Coronary artery (tissue), 2 donors: Measurements from ENCODE around the gene PLD3.

Experiments
- DNase-seq: peaks from one replicate; pipeline ENCODE4 v3.0.0-alpha.2; 2017; ENCODE audit warnings: low spot score
- H3K27ac ChIP-seq, 2 donors: fragments of 200-600 bp; sonication (generic); one replicate each; pipeline ENCODE4 v1.5.1; 2016 to 2019
- H3K4me3 ChIP-seq: fragments of 200-600 bp; sonication (generic); 2 replicates; pipeline ENCODE4 v1.5.1; 2016; ENCODE audit warnings: mild to moderate bottlenecking, moderate library complexity
- TF ChIP-seq, protein P1 (sequence below): fragments of 200-600 bp; sonication (generic); IDR thresholded peaks from one replicate; pipeline ENCODE4 v1.5.1; 2019; ENCODE audit warnings: antibody characterized with exemption

Gene PLD3

DNA sequence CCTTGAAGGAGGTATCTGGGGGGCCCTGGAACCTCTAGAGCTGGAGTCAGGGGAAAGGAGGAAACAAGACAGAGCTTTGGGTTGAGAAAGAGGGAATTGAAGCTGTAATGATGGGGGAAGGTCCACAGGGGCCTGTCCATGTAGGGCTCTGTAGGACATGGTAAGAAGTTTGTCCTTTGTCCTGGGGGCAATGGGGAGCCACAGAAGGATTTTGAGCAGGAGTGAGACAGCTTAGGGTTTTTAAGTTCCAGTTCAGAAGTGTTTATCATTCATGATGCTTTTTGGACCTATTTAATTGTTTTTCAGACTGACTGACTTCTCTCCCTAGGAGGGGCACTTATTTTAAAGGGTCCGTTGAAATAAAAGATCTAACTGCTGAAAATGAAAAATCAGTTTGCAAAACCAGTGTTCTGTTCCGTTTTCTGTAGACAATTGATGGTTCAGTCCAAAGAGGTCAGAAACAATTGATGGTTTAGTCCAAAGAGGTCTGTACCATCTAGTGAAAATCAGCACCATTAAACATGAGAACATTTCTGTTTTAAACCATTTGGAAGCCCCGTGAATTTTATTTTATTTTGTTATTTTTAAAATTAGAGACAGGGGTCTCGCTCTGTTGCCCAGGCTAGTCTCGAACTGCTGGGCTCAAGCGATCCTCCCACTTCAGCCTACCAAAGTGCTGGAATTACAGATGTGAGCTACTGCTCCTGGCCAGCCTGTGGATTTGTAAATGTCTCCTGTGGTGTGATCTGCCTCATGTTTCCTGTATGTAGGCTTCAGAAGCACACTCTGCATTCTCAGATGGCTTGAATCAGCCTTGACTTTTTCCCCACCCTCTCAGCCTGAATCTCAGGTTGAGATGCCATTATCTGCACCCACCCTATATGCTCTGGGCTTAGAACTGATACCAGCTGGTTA lies 8.4 kb downstream of the PLD3 start:
- DNase-seq, result no peak
- Histone ChIP-seq H3K27ac (no peak overlapping the region), H3K4me3 (no peak overlapping the region)
- TF ChIP-seq, protein P1, sequence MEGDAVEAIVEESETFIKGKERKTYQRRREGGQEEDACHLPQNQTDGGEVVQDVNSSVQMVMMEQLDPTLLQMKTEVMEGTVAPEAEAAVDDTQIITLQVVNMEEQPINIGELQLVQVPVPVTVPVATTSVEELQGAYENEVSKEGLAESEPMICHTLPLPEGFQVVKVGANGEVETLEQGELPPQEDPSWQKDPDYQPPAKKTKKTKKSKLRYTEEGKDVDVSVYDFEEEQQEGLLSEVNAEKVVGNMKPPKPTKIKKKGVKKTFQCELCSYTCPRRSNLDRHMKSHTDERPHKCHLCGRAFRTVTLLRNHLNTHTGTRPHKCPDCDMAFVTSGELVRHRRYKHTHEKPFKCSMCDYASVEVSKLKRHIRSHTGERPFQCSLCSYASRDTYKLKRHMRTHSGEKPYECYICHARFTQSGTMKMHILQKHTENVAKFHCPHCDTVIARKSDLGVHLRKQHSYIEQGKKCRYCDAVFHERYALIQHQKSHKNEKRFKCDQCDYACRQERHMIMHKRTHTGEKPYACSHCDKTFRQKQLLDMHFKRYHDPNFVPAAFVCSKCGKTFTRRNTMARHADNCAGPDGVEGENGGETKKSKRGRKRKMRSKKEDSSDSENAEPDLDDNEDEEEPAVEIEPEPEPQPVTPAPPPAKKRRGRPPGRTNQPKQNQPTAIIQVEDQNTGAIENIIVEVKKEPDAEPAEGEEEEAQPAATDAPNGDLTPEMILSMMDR, result no peak

DNA sequence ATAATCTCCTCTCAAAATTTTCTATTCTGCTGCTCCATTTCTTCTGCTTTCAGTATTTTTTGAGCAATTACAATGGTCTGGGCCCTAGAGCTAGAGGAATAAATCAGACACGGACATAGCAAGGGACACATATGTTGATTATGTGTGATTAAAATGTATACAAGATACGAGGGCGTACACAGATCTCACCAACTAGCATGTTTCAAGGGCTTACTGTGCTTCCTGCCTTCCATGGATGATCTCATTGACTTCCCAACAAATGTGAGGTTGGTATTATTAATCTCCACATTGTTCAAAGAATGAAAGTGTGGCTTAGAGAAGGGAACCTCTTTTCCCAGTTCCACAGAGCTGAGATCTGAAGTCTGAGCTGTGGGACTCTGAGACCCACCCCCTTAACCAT lies 9.1 kb downstream of the PLD3 start:
- Histone ChIP-seq H3K27ac (no peak overlapping the region), H3K4me3 (no peak overlapping the region)
- no peak for DNase-seq
- TF ChIP-seq, protein P1, result no peak

DNA sequence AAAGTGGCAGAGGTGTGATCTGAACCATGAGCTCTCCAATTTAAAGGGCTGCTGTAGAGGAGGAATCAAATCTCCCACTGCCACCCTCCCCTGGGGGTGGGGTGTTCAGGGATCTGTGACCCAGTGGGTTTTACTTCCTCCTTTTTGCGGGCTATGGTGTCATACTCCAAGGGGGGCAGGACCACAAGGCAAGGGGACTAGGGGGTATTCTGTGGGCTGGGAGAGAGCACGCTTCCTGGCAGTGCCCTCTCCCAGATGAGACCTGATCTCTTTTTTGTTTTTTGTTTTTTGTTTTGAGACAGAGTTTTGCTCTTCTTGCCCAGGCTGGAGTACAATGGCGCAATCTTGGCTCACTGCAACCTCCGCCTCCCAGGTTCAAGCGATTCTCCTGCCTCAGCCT lies 10.3 kb downstream of the PLD3 start:
- H3K4me3 ChIP-seq, result no peak overlapping the region
- TF ChIP-seq, protein P1, result no peak
- DNase-seq, result no peak
- no peak overlapping the region for H3K27ac ChIP-seq

DNA sequence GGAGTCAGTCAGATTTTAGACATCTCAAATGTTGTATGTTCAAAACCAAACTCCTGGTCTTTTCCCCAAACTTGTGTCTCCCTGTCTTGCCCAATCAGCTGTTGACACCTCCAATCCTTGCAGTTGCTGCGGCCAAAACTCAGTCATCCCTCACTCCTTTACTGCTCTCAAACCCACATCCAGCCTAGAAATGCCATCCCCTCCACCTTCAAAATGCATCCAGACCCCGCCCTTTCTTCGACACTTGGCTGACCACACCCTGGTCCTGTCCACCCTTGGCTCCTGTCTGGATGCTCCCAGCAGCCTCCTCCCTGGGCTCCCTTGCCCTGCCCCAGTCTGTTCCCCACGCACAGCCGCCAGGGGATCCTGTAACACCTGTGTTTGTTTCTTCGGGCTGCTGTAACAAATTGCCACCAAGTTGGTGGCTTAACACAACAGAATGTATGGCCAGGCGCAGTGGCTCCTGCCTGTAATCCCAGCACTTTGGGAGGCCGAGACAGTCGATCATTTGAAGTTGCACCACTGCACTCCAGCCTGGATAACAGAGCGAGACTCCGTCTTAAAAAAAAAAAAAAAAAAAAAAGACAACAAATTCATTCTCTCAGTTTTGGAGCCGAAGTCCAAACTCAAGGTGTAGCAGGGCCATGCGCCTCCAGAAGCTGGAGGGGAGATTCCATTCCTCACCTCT lies 11.7 kb downstream of the PLD3 start:
- H3K27ac ChIP-seq, result peak overlapping the region in 1 of 2 donors; percentile 45
- no peak for DNase-seq
- no peak overlapping the region for H3K4me3 ChIP-seq
- TF ChIP-seq, protein P1, result no peak

DNA sequence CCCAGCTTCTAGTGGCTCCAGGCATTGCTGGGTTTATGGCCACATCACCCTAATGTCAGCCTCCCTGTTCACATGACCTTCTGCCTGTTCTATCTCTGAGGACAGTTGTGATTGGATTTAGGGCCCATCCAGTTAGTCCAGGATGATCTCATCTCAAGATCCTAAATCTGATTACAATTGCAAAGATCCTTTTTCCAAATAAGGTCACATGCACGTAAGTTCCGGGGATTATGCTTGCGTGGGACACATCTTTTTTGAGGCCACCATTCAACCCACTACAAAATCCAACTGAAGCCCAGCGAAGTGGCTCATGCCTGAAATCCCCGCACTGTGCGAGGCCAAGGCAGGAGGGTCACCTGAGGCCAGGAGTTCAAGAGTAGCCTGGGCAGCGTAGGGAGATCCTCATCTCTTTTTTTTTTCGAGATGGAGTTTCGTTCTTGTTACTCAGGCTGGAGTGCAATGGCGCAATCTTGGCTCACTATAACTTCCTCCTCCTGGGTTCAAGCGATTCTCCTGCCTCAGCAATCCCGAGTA lies 12.3 kb downstream of the PLD3 start:
- H3K27ac ChIP-seq, result peak overlapping the region in 1 of 2 donors; percentile 45
- H3K4me3 ChIP-seq, result no peak overlapping the region
- no peak for DNase-seq
- TF ChIP-seq, protein P1, result no peak

DNA sequence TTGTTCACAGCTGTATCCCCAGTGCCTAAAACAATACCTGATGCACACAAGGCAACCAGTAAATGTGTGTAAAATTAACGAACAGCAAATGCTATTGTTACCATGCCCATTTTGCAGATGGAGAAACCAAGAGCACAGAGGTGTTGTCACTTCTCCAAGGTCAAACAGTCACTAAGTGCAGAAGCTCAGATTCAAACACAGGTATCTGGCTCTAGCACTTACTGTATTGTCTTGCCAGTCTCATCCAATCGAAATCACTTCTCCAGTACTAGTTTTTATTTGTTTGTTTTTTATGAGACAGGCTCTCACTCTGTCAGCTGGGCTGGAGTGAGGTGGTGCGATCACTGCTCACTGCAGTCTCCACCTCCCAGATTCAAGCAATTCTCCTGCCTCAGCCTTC lies 13.7 kb downstream of the PLD3 start:
- no peak overlapping the region for H3K27ac ChIP-seq
- H3K4me3 ChIP-seq, result no peak overlapping the region
- TF ChIP-seq, protein P1, result no peak
- DNase-seq, result no peak
